IMR-90 (cell line): ENCODE measurements around the gene WDFY1. TPM values are rescaled to one million over a fixed set of nuclear protein-coding genes. Genes with fewer than 3 reads are reported as not detected.
A peak's percentile ranks its signal among the peaks of the same experiment; 100 is the strongest.

Source experiments
- ATAC-seq: fragments of 200-7000 bp; cut with Tn5 transposase; 2 replicates; pipeline ENCODE4 v1.9.1; 2020; ENCODE audit warnings: low read depth, mild to moderate bottlenecking, moderate library complexity
- BruUV-seq: library from RNA; stranded (reverse); fragments of 400-500 nt; replicated peaks from 2 replicates; lab custom pipeline; 2021; lab: Mats Ljungman, UMichigan
- CTCF ChIA-PET: fragments of 300-600 bp; formaldehyde crosslinking; extraction: SDS; loops from one replicate; lab custom pipeline; 2021; ENCODE audit warnings: antibody characterized with exemption; lab: Yijun Ruan, JAX
- POLR2A ChIA-PET: fragments of 300-600 bp; sonication (Branson Sonifier 250); formaldehyde crosslinking; loops from one replicate; lab custom pipeline; 2022; ENCODE audit warnings: antibody characterized with exemption; ENCODE audit not compliant: unreplicated experiment; lab: Charles Lee
- DNase-seq: peaks from one replicate; pipeline ENCODE4 v3.0.0; 2013
- H2AFZ ChIP-seq: replicated peaks from 2 replicates; pipeline ENCODE3; 2013; ENCODE audit warnings: low read length, mild to moderate bottlenecking; ENCODE audit not compliant: poor library complexity
- H2AK5ac ChIP-seq: 2 replicates; pipeline ENCODE4 v1.6.1; 2013; ENCODE audit warnings: low read depth, low read length, inconsistent platforms
- H2AK9ac ChIP-seq: replicated peaks from 2 replicates; pipeline ENCODE3; 2013; ENCODE audit warnings: mild to moderate bottlenecking, low read depth, low read length, moderate library complexity; ENCODE audit not compliant: poor library complexity
- H2BK120ac ChIP-seq: 2 replicates; pipeline ENCODE4 v1.6.1; 2013; ENCODE audit warnings: low read depth, low read length, inconsistent platforms
- H2BK15ac ChIP-seq: 3 replicates; pipeline ENCODE4 v1.6.1; 2013; ENCODE audit warnings: low read depth, low read length, inconsistent platforms
- H2BK20ac ChIP-seq: 2 replicates; pipeline ENCODE4 v1.6.1; 2013; ENCODE audit warnings: low read depth, mild to moderate bottlenecking, inconsistent platforms, low read length, moderate library complexity
- H2BK5ac ChIP-seq: 2 replicates; pipeline ENCODE4 v1.6.1; 2013; ENCODE audit warnings: mild to moderate bottlenecking, low read depth, low read length, inconsistent platforms; ENCODE audit not compliant: poor library complexity, severe bottlenecking
- H3K14ac ChIP-seq: replicated peaks from 2 replicates; pipeline ENCODE4 v1.6.1; 2013; ENCODE audit warnings: low read depth, low read length, inconsistent platforms
- H3K18ac ChIP-seq: 2 replicates; pipeline ENCODE4 v1.6.1; 2013; ENCODE audit warnings: low read depth, low read length, control low read depth
- H3K23ac ChIP-seq: 2 replicates; pipeline ENCODE4 v1.6.1; 2013; ENCODE audit warnings: low read depth, low read length, inconsistent platforms
- H3K27ac ChIP-seq: 2 replicates; pipeline ENCODE4 v1.5.1; 2013; ENCODE audit warnings: mild to moderate bottlenecking, control low read depth, low read length; ENCODE audit not compliant: insufficient read depth
- H3K27me3 ChIP-seq: 2 replicates; pipeline ENCODE4 v1.6.1; 2013; ENCODE audit warnings: low read length; ENCODE audit not compliant: control insufficient read depth, insufficient read depth
- H3K36me3 ChIP-seq: 2 replicates; pipeline ENCODE4 v1.6.1; 2013; ENCODE audit warnings: low read length, mixed read lengths; ENCODE audit not compliant: control insufficient read depth, insufficient read depth
- H3K4ac ChIP-seq: 2 replicates; pipeline ENCODE4 v1.6.1; 2013; ENCODE audit warnings: low read depth, low read length, inconsistent platforms
- H3K4me1 ChIP-seq: 2 replicates; pipeline ENCODE4 v1.6.1; 2013; ENCODE audit warnings: low read length, mixed read lengths; ENCODE audit not compliant: control insufficient read depth, insufficient read depth
- H3K4me2 ChIP-seq: 2 replicates; pipeline ENCODE4 v1.6.1; 2013; ENCODE audit warnings: low read depth, mild to moderate bottlenecking, control low read depth, low read length, moderate library complexity
- H3K4me3 ChIP-seq: 2 replicates; pipeline ENCODE4 v1.5.1; 2013; ENCODE audit warnings: low read depth, mild to moderate bottlenecking, control low read depth, low read length, moderate library complexity; ENCODE audit not compliant: insufficient read depth
- H3K56ac ChIP-seq: 2 replicates; pipeline ENCODE4 v1.6.1; 2013; ENCODE audit warnings: low read length, inconsistent platforms; ENCODE audit not compliant: insufficient read depth; ENCODE audit errors: extremely low read depth
- H3K79me1 ChIP-seq, 2 experiments: 2 replicates each; pipeline ENCODE4 v1.6.1; 2013; ENCODE audit warnings: low read length in 2 of 2, inconsistent platforms in 1 of 2, low read depth in 1 of 2
- H3K9ac ChIP-seq: 2 replicates; pipeline ENCODE4 v1.6.1; 2013; ENCODE audit warnings: low read depth, low read length, control low read depth
- H3K9me1 ChIP-seq: 2 replicates; pipeline ENCODE4 v1.6.1; 2013; ENCODE audit warnings: low read length, inconsistent platforms; ENCODE audit not compliant: insufficient read depth
- H3K9me3 ChIP-seq: 2 replicates; pipeline ENCODE4 v1.6.1; 2013; ENCODE audit warnings: low read length; ENCODE audit not compliant: control insufficient read depth, insufficient read depth
- H4K20me1 ChIP-seq: 2 replicates; pipeline ENCODE4 v1.6.1; 2013; ENCODE audit warnings: low read length, inconsistent platforms; ENCODE audit not compliant: insufficient read depth
- H4K5ac ChIP-seq: 2 replicates; pipeline ENCODE4 v1.6.1; 2013; ENCODE audit warnings: mild to moderate bottlenecking, low read depth, low read length, control low read depth
- H4K8ac ChIP-seq, 2 experiments: 2 replicates each; pipeline ENCODE4 v1.6.1; 2013; ENCODE audit warnings: low read depth in 2 of 2, low read length in 2 of 2, control low read depth in 1 of 2, inconsistent platforms in 1 of 2
- H4K91ac ChIP-seq: 2 replicates; pipeline ENCODE4 v1.6.1; 2013; ENCODE audit warnings: low read depth, low read length, inconsistent platforms; ENCODE audit not compliant: insufficient read depth
- BHLHE40 ChIP-seq: fragments of 150-350 bp; IDR thresholded peaks from 2 replicates; pipeline ENCODE4 v1.6.1; 2016; ENCODE audit warnings: mild to moderate bottlenecking, low read depth, low read length
- CEBPB ChIP-seq: IDR thresholded peaks from 2 replicates; pipeline ENCODE4 v1.6.1; 2012; ENCODE audit warnings: low read depth, low read length, improper control_type of control experiment
- CHD1 ChIP-seq: IDR thresholded peaks from 2 replicates; pipeline ENCODE4 v1.6.1; 2012; ENCODE audit warnings: low read depth, low read length, improper control_type of control experiment
- FOS ChIP-seq: fragments of 150-350 bp; IDR thresholded peaks from 2 replicates; pipeline ENCODE4 v1.6.1; 2016; ENCODE audit warnings: low read depth, low read length
- MAFK ChIP-seq: IDR thresholded peaks from 2 replicates; pipeline ENCODE4 v1.6.1; 2012; ENCODE audit warnings: low read depth, low read length, improper control_type of control experiment
- MAZ ChIP-seq: IDR thresholded peaks from 2 replicates; pipeline ENCODE4 v1.6.1; 2012; ENCODE audit warnings: low read depth, mild to moderate bottlenecking, low read length, improper control_type of control experiment, moderate library complexity, borderline replicate concordance
- MXI1 ChIP-seq: IDR thresholded peaks from 2 replicates; pipeline ENCODE4 v1.6.1; 2012; ENCODE audit warnings: low read depth, mild to moderate bottlenecking, low read length, moderate library complexity, borderline replicate concordance
- NFE2L2 ChIP-seq: fragments of 150-350 bp; IDR thresholded peaks from 2 replicates; pipeline ENCODE4 v1.6.1; 2016; ENCODE audit warnings: low read depth, mild to moderate bottlenecking, low read length
- POLR2A ChIP-seq: IDR thresholded peaks from 2 replicates; pipeline ENCODE4 v1.6.1; 2012; ENCODE audit warnings: mild to moderate bottlenecking, low read depth, low read length
- RCOR1 ChIP-seq: IDR thresholded peaks from 2 replicates; pipeline ENCODE4 v1.6.1; 2012; ENCODE audit warnings: mild to moderate bottlenecking, low read length, improper control_type of control experiment; ENCODE audit not compliant: insufficient replicate concordance
- RFX5 ChIP-seq: IDR thresholded peaks from 2 replicates; pipeline ENCODE4 v1.8.0; 2012; ENCODE audit warnings: low read depth, mild to moderate bottlenecking, low read length, moderate library complexity
- SMC3 ChIP-seq: fragments of 150-350 bp; IDR thresholded peaks from 2 replicates; pipeline ENCODE4 v1.6.1; 2016; ENCODE audit warnings: low read depth, mild to moderate bottlenecking, antibody characterized with exemption, low read length, moderate library complexity
- WGBS, 2 experiments: methylation state at CpG; one replicate each; pipeline versions ENCODE4 v1.1.5 to v1.1.7; 2013; ENCODE audit warnings: missing lambda C conversion rate in 2 of 2; ENCODE audit not compliant: insufficient read length in 1 of 2; ENCODE audit errors: extremely low coverage in 2 of 2; 5-methylcytosine and 5-hydroxymethylcytosine counted together
- dilution Hi-C: fragments of 300-500 bp; cut with HindIII; formaldehyde crosslinking; loops from one replicate; pipeline ENCODE4 v1.14.3; 2018; ENCODE audit warnings: low sequenced_read_pairs; ENCODE audit not compliant: unreplicated experiment
- in situ Hi-C: fragments of 300-500 bp; cut with MboI; formaldehyde crosslinking; loops from 3 replicates; pipeline ENCODE4 v1.14.3; 2019; ENCODE audit warnings: low sequenced_read_pairs, inconsistent platforms, mixed read lengths
- intact Hi-C: fragments of 100-400 bp; cut with micrococcal nuclease; formaldehyde crosslinking; loops from 2 replicates; pipeline ENCODE4 v1.10.0; 2022
- polyA plus RNA-seq, 3 experiments: library from polyadenylated mRNA; depleted of rRNA; stranded (reverse); fragments of >200 nt; gene quantifications; 2 replicates each; pipeline ENCODE4 v1.2.3, GENCODE V29; 2012; ENCODE audit warnings: low replicate concordance in 1 of 3
- total RNA-seq: library from RNA; depleted of rRNA; stranded (reverse); fragments of >200 nt; gene quantifications from 2 replicates; pipeline ENCODE4 v1.2.3, GENCODE V29; 2012
- TF ChIP-seq, protein P1 (sequence below): fragments of 150-350 bp; IDR thresholded peaks from 2 replicates; pipeline ENCODE4 v1.6.1; 2016; ENCODE audit warnings: low read depth, mild to moderate bottlenecking, low read length, moderate library complexity, borderline replicate concordance
- TF ChIP-seq, protein P2 (sequence below): conservative IDR thresholded peaks from 2 replicates; pipeline ENCODE4 v1.5.1; 2012; ENCODE audit warnings: mild to moderate bottlenecking, low read depth, low read length, improper control_type of control experiment

WDFY1 gene
- total and polyA plus RNA-seq, 2 of the 4 experiments (the other 2 are of a cell fraction): 35.6 to 93.6 TPM

DNA sequence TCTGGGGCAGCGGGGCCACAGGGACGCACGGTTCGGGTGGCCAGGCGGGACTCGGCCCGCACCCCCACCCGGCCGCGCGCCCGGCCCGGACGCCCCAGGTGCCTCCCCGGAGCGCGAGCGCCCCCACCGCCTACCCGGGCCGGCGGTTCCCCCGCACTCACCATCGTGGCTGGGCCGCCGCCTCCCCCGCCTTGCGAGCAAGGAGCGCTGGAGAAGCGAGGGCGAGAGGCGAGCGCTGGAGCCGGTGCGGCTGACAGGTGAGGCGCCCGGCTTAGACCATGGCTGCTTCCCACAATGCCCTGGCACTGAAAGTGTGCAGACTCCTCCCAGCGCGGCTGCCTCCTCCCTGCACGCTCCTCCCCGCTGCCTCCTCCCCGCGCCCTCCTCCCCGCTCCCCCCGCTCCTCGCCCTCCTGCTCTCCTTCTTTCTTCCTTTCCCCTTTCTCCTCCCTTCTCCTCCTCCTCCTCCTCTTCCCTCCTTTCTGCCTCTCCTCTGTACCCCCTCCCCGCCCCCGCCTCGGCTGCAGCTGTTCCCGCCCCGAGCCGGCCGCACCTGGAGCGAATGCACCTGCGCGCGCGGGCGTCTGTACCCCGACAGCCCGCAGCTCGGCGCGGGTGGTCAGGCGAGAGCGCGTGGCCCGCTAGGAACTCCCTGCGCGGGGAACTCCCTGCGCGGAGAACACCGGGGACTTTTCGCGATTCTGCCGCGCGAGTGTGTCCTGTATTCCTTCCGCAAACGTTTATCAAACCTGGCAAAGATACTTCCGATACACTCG is 107.7 kb downstream of the WDFY1 start, which contains the start of gene AP1S3:
TSS of gene AP1S3 (minus strand) at position 296 of the 775 bp plus-strand sequence. CDS start at position 164, 132 bp downstream.
- peak within 1 kb of the TSS; percentile 28; the same call in 1 of the 2 replicates for H3K9ac ChIP-seq
- TF ChIP-seq MAFK (no peak), CEBPB (no peak), MXI1 (no peak), BHLHE40 (no peak), NFE2L2 (no peak), CHD1 (no peak), RFX5 (no peak), MAZ (0 out of 2 replicates have a peak, but pooled peaks have one; percentile 24), POLR2A (no peak), RCOR1 (no peak), FOS (no peak), SMC3 (no peak)
- TF ChIP-seq, protein P1, sequence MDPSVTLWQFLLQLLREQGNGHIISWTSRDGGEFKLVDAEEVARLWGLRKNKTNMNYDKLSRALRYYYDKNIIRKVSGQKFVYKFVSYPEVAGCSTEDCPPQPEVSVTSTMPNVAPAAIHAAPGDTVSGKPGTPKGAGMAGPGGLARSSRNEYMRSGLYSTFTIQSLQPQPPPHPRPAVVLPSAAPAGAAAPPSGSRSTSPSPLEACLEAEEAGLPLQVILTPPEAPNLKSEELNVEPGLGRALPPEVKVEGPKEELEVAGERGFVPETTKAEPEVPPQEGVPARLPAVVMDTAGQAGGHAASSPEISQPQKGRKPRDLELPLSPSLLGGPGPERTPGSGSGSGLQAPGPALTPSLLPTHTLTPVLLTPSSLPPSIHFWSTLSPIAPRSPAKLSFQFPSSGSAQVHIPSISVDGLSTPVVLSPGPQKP: no peak
- TF ChIP-seq, protein P2, sequence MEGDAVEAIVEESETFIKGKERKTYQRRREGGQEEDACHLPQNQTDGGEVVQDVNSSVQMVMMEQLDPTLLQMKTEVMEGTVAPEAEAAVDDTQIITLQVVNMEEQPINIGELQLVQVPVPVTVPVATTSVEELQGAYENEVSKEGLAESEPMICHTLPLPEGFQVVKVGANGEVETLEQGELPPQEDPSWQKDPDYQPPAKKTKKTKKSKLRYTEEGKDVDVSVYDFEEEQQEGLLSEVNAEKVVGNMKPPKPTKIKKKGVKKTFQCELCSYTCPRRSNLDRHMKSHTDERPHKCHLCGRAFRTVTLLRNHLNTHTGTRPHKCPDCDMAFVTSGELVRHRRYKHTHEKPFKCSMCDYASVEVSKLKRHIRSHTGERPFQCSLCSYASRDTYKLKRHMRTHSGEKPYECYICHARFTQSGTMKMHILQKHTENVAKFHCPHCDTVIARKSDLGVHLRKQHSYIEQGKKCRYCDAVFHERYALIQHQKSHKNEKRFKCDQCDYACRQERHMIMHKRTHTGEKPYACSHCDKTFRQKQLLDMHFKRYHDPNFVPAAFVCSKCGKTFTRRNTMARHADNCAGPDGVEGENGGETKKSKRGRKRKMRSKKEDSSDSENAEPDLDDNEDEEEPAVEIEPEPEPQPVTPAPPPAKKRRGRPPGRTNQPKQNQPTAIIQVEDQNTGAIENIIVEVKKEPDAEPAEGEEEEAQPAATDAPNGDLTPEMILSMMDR: 0 out of 2 replicates have a peak, but pooled peaks have one; percentile 8

More for the DNA sequence above, 107.7 kb downstream of the WDFY1 start, which contains the start of gene AP1S3:
- no peak within 1 kb of the TSS for H2BK120ac ChIP-seq
- H2AFZ ChIP-seq: peak within 1 kb of the TSS; percentile 96
- H3K27me3 ChIP-seq: no peaks in the 10 kb centered on the region
- H3K56ac ChIP-seq: no peak within 1 kb of the TSS
- H2BK15ac ChIP-seq: no peak within 1 kb of the TSS
- H2AK5ac ChIP-seq: no peak within 1 kb of the TSS
- no peaks in the 10 kb centered on the region for H3K9me1 ChIP-seq
- H4K5ac ChIP-seq: no peak within 1 kb of the TSS
- in situ Hi-C loops (no loop called here), dilution Hi-C loops (no loop called here), intact Hi-C loops (no loop called here)
- POLR2A ChIA-PET: no interaction called here
- no TSS peak for BruUV-seq
- H3K23ac ChIP-seq: no peak within 1 kb of the TSS; the same call in 1 of the 2 replicates
- no peak within 1 kb of the TSS for H2BK5ac ChIP-seq
- H4K91ac ChIP-seq: no peak within 1 kb of the TSS
- H3K4ac ChIP-seq: no peak within 1 kb of the TSS
- peaks cover 3% of the 10 kb centered on the region; the same call in 1 of the 2 replicates for H4K20me1 ChIP-seq
- H3K14ac ChIP-seq: no peak within 1 kb of the TSS
- no peak within 1 kb of the TSS for H3K18ac ChIP-seq
- H3K4me2 ChIP-seq: peak within 1 kb of the TSS; percentile 81
- no peak within 1 kb of the TSS; the same call in 1 of the 2 replicates for H3K27ac ChIP-seq
- peak within 1 kb of the TSS; percentile 57 for H2AK9ac ChIP-seq
- no peak within 1 kb of the TSS for H2BK20ac ChIP-seq
- peak; percentile 38 for DNase-seq
- peaks cover 3% of the 10 kb centered on the region; the same call in 1 of the 2 replicates for H3K4me1 ChIP-seq
- no peaks in the 10 kb centered on the region for H3K36me3 ChIP-seq
- 6% methylated on average over 29 of the region's 82 CpGs; no CpG with 5 or more reads in 1 of the 2 experiments for WGBS, 2 experiments
- H4K8ac ChIP-seq: no peak within 1 kb of the TSS
- H3K9me3 ChIP-seq: no peaks in the 10 kb centered on the region
- peak within 1 kb of the TSS; percentile 75 for H3K4me3 ChIP-seq
- CTCF ChIA-PET: no interaction called here
- H3K79me1 ChIP-seq: 0 out of 4 replicates have a peak, but pooled peaks cover 0 to 4% of the 10 kb centered on the region in 2 experiments
- ATAC-seq: peak; percentile 95
